WTC11 (cell line): ENCODE data around the gene SCAND1. TPM values are rescaled to one million over a fixed set of nuclear protein-coding genes. Genes with fewer than 3 reads are reported as not detected.

Experiments used
- ATAC-seq: fragments of 200-7000 bp; cut with Tn5 transposase; 2 replicates; pipeline ENCODE4 v1.10.0; 2021; ENCODE audit warnings: mild to moderate bottlenecking, moderate library complexity
- CTCF ChIA-PET: fragments of 300-600 bp; sonication (Branson Sonifier 250); formaldehyde crosslinking; loops from one replicate; lab custom pipeline; 2021; ENCODE audit warnings: antibody characterized with exemption; lab: Charles Lee
- POLR2A ChIA-PET: fragments of 350-600 bp; sonication (Branson Sonifier 250); formaldehyde crosslinking; loops from one replicate; lab custom pipeline; 2021; ENCODE audit warnings: antibody characterized with exemption; lab: Charles Lee
- DNase-seq: peaks from one replicate; pipeline ENCODE4 v3.0.0; 2021; ENCODE audit warnings: low spot score
- H3K27ac Mint-ChIP-seq: 2 replicates; pipeline ENCODE4 v1.8.0; 2021; ENCODE audit warnings: mixed read lengths
- H3K27me3 Mint-ChIP-seq: 2 replicates; pipeline ENCODE4 v1.8.0; 2021; ENCODE audit warnings: low read depth, mild to moderate bottlenecking, moderate library complexity, mixed read lengths
- H3K36me3 Mint-ChIP-seq: 2 replicates; pipeline ENCODE4 v1.8.0; 2021; ENCODE audit warnings: mixed read lengths
- H3K4me1 Mint-ChIP-seq: 2 replicates; pipeline ENCODE4 v1.8.0; 2022; ENCODE audit warnings: mixed read lengths
- H3K4me3 Mint-ChIP-seq: 2 replicates; pipeline ENCODE4 v1.8.0; 2021; ENCODE audit warnings: mild to moderate bottlenecking, moderate library complexity, mixed read lengths
- H3K9me3 Mint-ChIP-seq: 2 replicates; pipeline ENCODE4 v1.8.0; 2021; ENCODE audit warnings: mixed read lengths
- AFF4 ChIP-seq: sonication (generic); formaldehyde crosslinking; IDR thresholded peaks from 2 replicates; pipeline ENCODE4 v1.8.1; 2023; ENCODE audit warnings: mild to moderate bottlenecking, missing genetic modification reagents, borderline replicate concordance
- ATF1 ChIP-seq: sonication (generic); formaldehyde crosslinking; IDR thresholded peaks from 2 replicates; pipeline ENCODE4 v1.8.1; 2023; ENCODE audit warnings: mild to moderate bottlenecking, moderate library complexity, missing genetic modification reagents
- ATF3 ChIP-seq: sonication (generic); formaldehyde crosslinking; conservative IDR thresholded peaks from 2 replicates; pipeline ENCODE4 v1.8.1; 2022; ENCODE audit warnings: mild to moderate bottlenecking, missing genetic modification reagents
- CTCF ChIP-seq: fragments of 200-600 bp; IDR thresholded peaks from 2 replicates; pipeline ENCODE4 v1.8.0; 2022; ENCODE audit warnings: antibody characterized with exemption
- FOXP1 ChIP-seq: sonication (generic); formaldehyde crosslinking; IDR thresholded peaks from 2 replicates; pipeline ENCODE4 v1.8.0; 2022; ENCODE audit warnings: missing genetic modification reagents, mild to moderate bottlenecking, moderate library complexity, borderline replicate concordance
- GABPB1 ChIP-seq: sonication (generic); formaldehyde crosslinking; IDR thresholded peaks from 2 replicates; pipeline ENCODE4 v1.8.1; 2023; ENCODE audit warnings: mild to moderate bottlenecking, missing genetic modification reagents
- GRHL2 ChIP-seq: fragments of 250-450 bp; sonication (Bioruptor Pico); IDR thresholded peaks from 2 replicates; pipeline ENCODE4 v1.8.0; 2022; ENCODE audit warnings: mild to moderate bottlenecking, moderate library complexity; ENCODE audit not compliant: insufficient replicate concordance, severe bottlenecking
- HMGXB4 ChIP-seq: sonication (generic); formaldehyde crosslinking; IDR thresholded peaks from 2 replicates; pipeline ENCODE4 v1.8.1; 2023; ENCODE audit warnings: mild to moderate bottlenecking, moderate library complexity, missing genetic modification reagents
- MLX ChIP-seq: sonication (generic); formaldehyde crosslinking; IDR thresholded peaks from 2 replicates; pipeline ENCODE4 v1.8.1; 2023; ENCODE audit warnings: mild to moderate bottlenecking, missing genetic modification reagents, moderate library complexity
- NFATC4 ChIP-seq: fragments of 250-450 bp; sonication (Bioruptor Pico); IDR thresholded peaks from 2 replicates; pipeline ENCODE4 v1.9.0; 2021; ENCODE audit warnings: mild to moderate bottlenecking
- NFYB ChIP-seq: sonication (generic); formaldehyde crosslinking; conservative IDR thresholded peaks from 2 replicates; pipeline ENCODE4 v1.8.0; 2022; ENCODE audit warnings: low read depth, missing genetic modification reagents
- PRDM15 ChIP-seq: sonication (generic); formaldehyde crosslinking; IDR thresholded peaks from 2 replicates; pipeline ENCODE4 v1.8.0; 2022; ENCODE audit warnings: missing genetic modification reagents
- RORB ChIP-seq: fragments of 250-450 bp; sonication (Bioruptor Pico); IDR thresholded peaks from 2 replicates; pipeline ENCODE4 v1.9.0; 2021; ENCODE audit warnings: mild to moderate bottlenecking
- SOX15 ChIP-seq: fragments of 250-450 bp; sonication (Bioruptor Pico); IDR thresholded peaks from 2 replicates; pipeline ENCODE4 v1.9.0; 2021; ENCODE audit warnings: mild to moderate bottlenecking
- TCF7 ChIP-seq: sonication (generic); formaldehyde crosslinking; IDR thresholded peaks from 2 replicates; pipeline ENCODE4 v1.8.0; 2022; ENCODE audit warnings: mild to moderate bottlenecking, low read depth, missing genetic modification reagents, moderate library complexity
- ZMAT4 ChIP-seq: fragments of 250-450 bp; sonication (Bioruptor Pico); IDR thresholded peaks from 2 replicates; pipeline ENCODE4 v1.9.0; 2021; ENCODE audit warnings: mild to moderate bottlenecking
- ZNF281 ChIP-seq: sonication (generic); formaldehyde crosslinking; IDR thresholded peaks from 2 replicates; pipeline ENCODE4 v1.8.0; 2023; ENCODE audit warnings: mild to moderate bottlenecking, missing genetic modification reagents
- total RNA-seq: library from RNA; stranded (reverse); gene quantifications from 3 replicates; pipeline ENCODE4 v1.2.3, GENCODE V29; 2021

Gene SCAND1
- total RNA-seq, 1 experiment from 2014 or later, result 103 TPM

GRCh38 chr20:35909796-35910195 is 44.5 kb downstream of the SCAND1 start (continued):
- TF ChIP-seq AFF4 (CRISPR knock-in tag) (no peak), ZMAT4 (no peak), NFYB (CRISPR knock-in tag) (no peak), PRDM15 (CRISPR knock-in tag) (no peak), ATF1 (CRISPR knock-in tag) (no peak), RORB (CRISPR knock-in tag) (no peak), SOX15 (CRISPR knock-in tag) (no peak), ZNF281 (CRISPR knock-in tag) (no peak), GRHL2 (CRISPR knock-in tag) (no peak), FOXP1 (no peak), MLX (no peak), NFATC4 (no peak)

GRCh38 chr20:35909176-35909575 is 45.1 kb downstream of the SCAND1 start:
- CTCF ChIA-PET, result interaction anchor here (0.9 kb wide), 1 partner anchor 45 kb away, joined by 3 read pairs; the partner anchor contains the start of gene SCAND1
- Mint-ChIP-seq H3K4me3 (no peak overlapping the region), H3K4me1 (peaks cover 29% of the 10 kb centered on the region), H3K27me3 (no peaks in the 10 kb centered on the region), H3K9me3 (0 out of 2 replicates have a peak, but pooled peaks cover 4% of the 10 kb centered on the region), H3K27ac (no peak overlapping the region), H3K36me3 (peaks cover 34% of the 10 kb centered on the region)
- ATAC-seq, result no peak
- POLR2A ChIA-PET, result no interaction called here
- DNase-seq, result no peak
- no peak for TF ChIP-seq ATF3
- TF ChIP-seq PRDM15 (CRISPR knock-in tag), result no peak
- no peak for TF ChIP-seq TCF7 (CRISPR knock-in tag)
- TF ChIP-seq GABPB1 (CRISPR knock-in tag), result no peak
- no peak for TF ChIP-seq HMGXB4 (CRISPR knock-in tag)
- no peak for TF ChIP-seq CTCF
